Keratinocyte (primary cell): Measurements from ENCODE around the gene ITGB3. TPM values are rescaled to one million over a fixed set of nuclear protein-coding genes. Genes with fewer than 3 reads are reported as not detected.

Source experiments
- DNase-seq: peaks from one replicate; pipeline ENCODE4 v3.0.0-alpha.2; 2011; ENCODE audit warnings: low read depth, missing footprints, low spot score
- FAIRE-seq: peaks from 2 replicates; lab custom pipeline; 2011; peaks lifted over from hg19 to GRCh38; lab: Jason Lieb, UNC
- H2AFZ ChIP-seq: 2 replicates; pipeline ENCODE4 v1.6.0; 2012; ENCODE audit warnings: low read length, control low read depth, inconsistent platforms; ENCODE audit not compliant: control insufficient read depth
- H3K27ac ChIP-seq: 2 replicates; pipeline ENCODE4 v1.5.1; 2011; ENCODE audit warnings: low read length; ENCODE audit not compliant: control insufficient read depth, insufficient read depth
- H3K27me3 ChIP-seq: 3 replicates; pipeline ENCODE4 v1.6.0; 2011; ENCODE audit warnings: low read length; ENCODE audit not compliant: control insufficient read depth, insufficient read depth; ENCODE audit errors: extremely low read depth
- H3K36me3 ChIP-seq, 2 experiments: 2 replicates in 1 of 2; 3 replicates in 1 of 2; pipeline ENCODE4 v1.5.1; 2011; ENCODE audit warnings: low read length in 2 of 2, mild to moderate bottlenecking in 1 of 2; ENCODE audit not compliant: control insufficient read depth in 2 of 2, insufficient read depth in 2 of 2; ENCODE audit errors: extremely low read depth in 1 of 2
- H3K4me1 ChIP-seq: 3 replicates; pipeline ENCODE4 v1.5.1; 2011; ENCODE audit warnings: low read length; ENCODE audit not compliant: control insufficient read depth, insufficient read depth; ENCODE audit errors: extremely low read depth
- H3K4me2 ChIP-seq: 3 replicates; pipeline ENCODE4 v1.6.0; 2011; ENCODE audit warnings: low read depth, low read length; ENCODE audit not compliant: control insufficient read depth, insufficient read depth; ENCODE audit errors: extremely low read depth
- H3K4me3 ChIP-seq, 3 experiments: fragments of 200-600 bp in 1 of 3; sonication (generic) in 1 of 3; 2 replicates in 2 of 3; 3 replicates in 1 of 3; pipeline ENCODE4 v1.5.1; 2011 to 2016; ENCODE audit warnings: low read length in 3 of 3, mild to moderate bottlenecking in 3 of 3, control low read depth in 2 of 3, inconsistent platforms in 1 of 3, low read depth in 1 of 3, mixed read lengths in 1 of 3, mixed run types in 1 of 3, moderate library complexity in 1 of 3; ENCODE audit not compliant: control insufficient read depth in 2 of 3, insufficient read depth in 2 of 3; ENCODE audit errors: extremely low read depth in 1 of 3
- H3K79me2 ChIP-seq: 2 replicates; pipeline ENCODE4 v1.6.0; 2012; ENCODE audit warnings: low read length; ENCODE audit not compliant: control insufficient read depth, insufficient read depth
- H3K9ac ChIP-seq: 3 replicates; pipeline ENCODE4 v1.6.0; 2011; ENCODE audit warnings: low read length; ENCODE audit not compliant: control insufficient read depth, insufficient read depth; ENCODE audit errors: extremely low read depth
- H3K9me1 ChIP-seq: 3 replicates; pipeline ENCODE4 v1.6.0; 2011; ENCODE audit warnings: low read length; ENCODE audit not compliant: control insufficient read depth, insufficient read depth; ENCODE audit errors: extremely low read depth
- H3K9me3 ChIP-seq: 2 replicates; pipeline ENCODE4 v1.5.1; 2012; ENCODE audit warnings: low read depth, low read length; ENCODE audit not compliant: control insufficient read depth
- H4K20me1 ChIP-seq: 3 replicates; pipeline ENCODE4 v1.6.0; 2011; ENCODE audit warnings: low read length; ENCODE audit not compliant: control insufficient read depth, insufficient read depth; ENCODE audit errors: extremely low read depth
- EZH2 ChIP-seq: IDR thresholded peaks from one replicate; pipeline ENCODE4 v1.6.1; 2012; ENCODE audit warnings: inconsistent platforms, mild to moderate bottlenecking, low read length, moderate library complexity
- dilution Hi-C: fragments of 300-500 bp; cut with MboI; formaldehyde crosslinking; loops from one replicate; pipeline ENCODE4 v1.7.0; 2020; ENCODE audit warnings: low sequenced_read_pairs; ENCODE audit not compliant: extremely low pct_ligation_motif_present
- polyA plus RNA-seq, 5 experiments: library from polyadenylated mRNA; depleted of rRNA in 3 of 5; stranded (reverse) in 3 of 5; stranded (forward) in 1 of 5; unstranded in 1 of 5; fragments of >200 nt; gene quantifications; 1 replicate in 1 of 5; 2 replicates in 3 of 5; 3 replicates in 1 of 5; pipeline versions ENCODE4 v1.2.1 to v1.2.3, GENCODE V29; 2011 to 2012; ENCODE audit warnings: missing spikeins in 2 of 5, low read depth in 1 of 5, low replicate concordance in 1 of 5
- TF ChIP-seq, protein P1 (sequence below), 3 experiments: IDR thresholded peaks in 1 of 3; conservative IDR thresholded peaks in 1 of 3; optimal IDR thresholded peaks in 1 of 3; 2 replicates in 2 of 3; 3 replicates in 1 of 3; pipeline versions ENCODE3 to v1.5.1; 2011; ENCODE audit warnings: low read length in 3 of 3, mild to moderate bottlenecking in 3 of 3, moderate library complexity in 2 of 3, control low read depth in 1 of 3, inconsistent platforms in 1 of 3; ENCODE audit not compliant: insufficient read depth in 2 of 3; ENCODE audit errors: extremely low read depth in 1 of 3

ITGB3 gene
- polyA plus RNA-seq, 1 donor (not counting 4 experiments of a cell fraction or from before 2014, with no cell fraction given) = not detected

GRCh38 chr17:47272491-47272890 is 18.9 kb downstream of the ITGB3 start:
- Histone ChIP-seq H2AFZ (no peak overlapping the region), H3K79me2 (no peaks in the 10 kb centered on the region), H3K9ac (no peak overlapping the region), H3K27ac (no peak overlapping the region), H3K4me3 (no peak overlapping the region), H3K9me1 (no peaks in the 10 kb centered on the region), H3K27me3 (peaks cover 18% of the 10 kb centered on the region), H3K9me3 (no peaks in the 10 kb centered on the region), H4K20me1 (no peaks in the 10 kb centered on the region), H3K36me3 (no peaks in the 10 kb centered on the region), H3K4me2 (no peak overlapping the region), H3K4me1 (peaks cover 8% of the 10 kb centered on the region)
- dilution Hi-C loops = no loop called here
- TF ChIP-seq, protein P1, sequence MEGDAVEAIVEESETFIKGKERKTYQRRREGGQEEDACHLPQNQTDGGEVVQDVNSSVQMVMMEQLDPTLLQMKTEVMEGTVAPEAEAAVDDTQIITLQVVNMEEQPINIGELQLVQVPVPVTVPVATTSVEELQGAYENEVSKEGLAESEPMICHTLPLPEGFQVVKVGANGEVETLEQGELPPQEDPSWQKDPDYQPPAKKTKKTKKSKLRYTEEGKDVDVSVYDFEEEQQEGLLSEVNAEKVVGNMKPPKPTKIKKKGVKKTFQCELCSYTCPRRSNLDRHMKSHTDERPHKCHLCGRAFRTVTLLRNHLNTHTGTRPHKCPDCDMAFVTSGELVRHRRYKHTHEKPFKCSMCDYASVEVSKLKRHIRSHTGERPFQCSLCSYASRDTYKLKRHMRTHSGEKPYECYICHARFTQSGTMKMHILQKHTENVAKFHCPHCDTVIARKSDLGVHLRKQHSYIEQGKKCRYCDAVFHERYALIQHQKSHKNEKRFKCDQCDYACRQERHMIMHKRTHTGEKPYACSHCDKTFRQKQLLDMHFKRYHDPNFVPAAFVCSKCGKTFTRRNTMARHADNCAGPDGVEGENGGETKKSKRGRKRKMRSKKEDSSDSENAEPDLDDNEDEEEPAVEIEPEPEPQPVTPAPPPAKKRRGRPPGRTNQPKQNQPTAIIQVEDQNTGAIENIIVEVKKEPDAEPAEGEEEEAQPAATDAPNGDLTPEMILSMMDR (optimal IDR thresholded peaks at IDR 0.05 in 1 of 3, IDR thresholded peaks at IDR 0.05 in 1 of 3, conservative IDR thresholded peaks at IDR 0.05 in 1 of 3; ENCODE audit: extremely low read depth in 1 of 3, insufficient read depth in 2 of 3, low read length in 3 of 3) = no peak
- no peak for TF ChIP-seq EZH2
- no peak for FAIRE-seq
- no peak for DNase-seq

DNA sequence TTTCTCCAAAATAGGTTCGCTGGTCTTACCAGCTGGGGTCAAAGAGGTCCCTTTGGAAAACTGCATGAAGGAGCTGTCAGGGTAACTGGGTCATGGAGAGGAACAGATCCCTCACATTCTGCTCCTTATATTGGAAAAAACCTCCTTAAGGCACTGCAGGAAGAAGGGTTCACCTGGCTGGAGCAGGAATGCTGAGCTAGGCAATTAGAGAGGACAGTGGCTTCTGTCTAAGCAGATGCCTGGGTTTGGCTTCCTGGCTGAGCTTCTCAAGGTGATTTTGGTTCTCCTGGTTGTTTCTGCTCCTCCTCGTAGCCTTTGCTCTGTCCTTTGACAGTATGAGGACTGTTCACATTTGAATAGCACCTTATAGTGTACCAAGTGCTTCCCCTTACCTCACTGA is 19.6 kb downstream of the ITGB3 start:
- FAIRE-seq = no peak
- dilution Hi-C loops = no loop called here
- DNase-seq = no peak

More for the DNA sequence above, 19.6 kb downstream of the ITGB3 start:
- Histone ChIP-seq H3K4me3 (no peak overlapping the region), H3K36me3 (no peaks in the 10 kb centered on the region), H3K79me2 (no peaks in the 10 kb centered on the region), H3K4me2 (no peak overlapping the region), H4K20me1 (no peaks in the 10 kb centered on the region), H3K27me3 (peaks cover 18% of the 10 kb centered on the region), H2AFZ (no peak overlapping the region), H3K9me1 (no peaks in the 10 kb centered on the region), H3K9me3 (no peaks in the 10 kb centered on the region), H3K4me1 (peaks cover 7% of the 10 kb centered on the region), H3K9ac (no peak overlapping the region), H3K27ac (no peak overlapping the region)
- no peak for TF ChIP-seq EZH2
- TF ChIP-seq, protein P1 (optimal IDR thresholded peaks at IDR 0.05 in 1 of 3, IDR thresholded peaks at IDR 0.05 in 1 of 3, conservative IDR thresholded peaks at IDR 0.05 in 1 of 3; ENCODE audit: extremely low read depth in 1 of 3, insufficient read depth in 2 of 3, low read length in 3 of 3) = no peak
